MM.1S (cell line): Measurements from ENCODE around the gene NRXN3.

Experiments
- DNase-seq: peaks from one replicate; pipeline ENCODE4 v3.0.0-alpha.2; 2015
- H2AFZ ChIP-seq: fragments of 300-600 bp; sonication (generic); 2 replicates; pipeline ENCODE4 v1.6.0; 2016; ENCODE audit warnings: antibody characterized with exemption, low read length
- H3F3A ChIP-seq: fragments of 300-600 bp; sonication (generic); 2 replicates; pipeline ENCODE4 v1.6.1; 2016; ENCODE audit warnings: mild to moderate bottlenecking, antibody characterized with exemption, low read length, moderate library complexity, mixed read lengths; ENCODE audit not compliant: insufficient read depth
- H3K27ac ChIP-seq: fragments of 300-600 bp; sonication (generic); 2 replicates; pipeline ENCODE4 v1.5.1; 2016; ENCODE audit warnings: mild to moderate bottlenecking, low read length
- H3K27me3 ChIP-seq: fragments of 300-600 bp; sonication (generic); replicated peaks from 2 replicates; pipeline ENCODE4 v1.6.0; 2016; ENCODE audit warnings: low read length; ENCODE audit not compliant: insufficient read depth
- H3K36me3 ChIP-seq: fragments of 300-600 bp; sonication (generic); replicated peaks from 2 replicates; pipeline ENCODE4 v1.6.1; 2016; ENCODE audit warnings: mild to moderate bottlenecking, low read length, mixed read lengths; ENCODE audit not compliant: insufficient read depth
- H3K4me1 ChIP-seq: fragments of 300-600 bp; sonication (generic); 2 replicates; pipeline ENCODE4 v1.6.1; 2016; ENCODE audit warnings: low read length, mixed read lengths
- H3K4me2 ChIP-seq: fragments of 300-600 bp; sonication (generic); 2 replicates; pipeline ENCODE4 v1.6.0; 2016; ENCODE audit warnings: low read depth, low read length
- H3K4me3 ChIP-seq: fragments of 300-600 bp; sonication (generic); 2 replicates; pipeline ENCODE4 v1.5.1; 2016; ENCODE audit warnings: low read length, mixed read lengths
- H3K79me2 ChIP-seq: fragments of 300-600 bp; sonication (generic); 2 replicates; pipeline ENCODE4 v1.6.1; 2016; ENCODE audit warnings: mixed run types, low read length, mixed read lengths
- H3K9ac ChIP-seq: fragments of 300-600 bp; sonication (generic); 2 replicates; pipeline ENCODE4 v1.6.1; 2016; ENCODE audit warnings: low read length, mixed read lengths
- H3K9me2 ChIP-seq: fragments of 300-600 bp; sonication (generic); replicated peaks from 2 replicates; pipeline ENCODE4 v1.6.1; 2016; ENCODE audit warnings: mild to moderate bottlenecking, low read length, mixed read lengths; ENCODE audit not compliant: insufficient read depth
- H3K9me3 ChIP-seq: fragments of 300-600 bp; sonication (generic); replicated peaks from 2 replicates; pipeline ENCODE4 v1.6.1; 2016; ENCODE audit warnings: mild to moderate bottlenecking, low read length, mixed read lengths; ENCODE audit not compliant: insufficient read depth
- H4K20me1 ChIP-seq: fragments of 300-600 bp; sonication (generic); 2 replicates; pipeline ENCODE4 v1.6.1; 2016; ENCODE audit warnings: mild to moderate bottlenecking, low read length, moderate library complexity, mixed read lengths; ENCODE audit not compliant: insufficient read depth
- CTCF ChIP-seq: fragments of 300-600 bp; sonication (generic); IDR thresholded peaks from 2 replicates; pipeline ENCODE4 v1.5.1; 2016; ENCODE audit warnings: antibody characterized with exemption, low read length, mixed read lengths
- EZH2 ChIP-seq: fragments of 300-600 bp; sonication (generic); optimal IDR thresholded peaks from 2 replicates; pipeline ENCODE3; 2017; ENCODE audit warnings: low read depth, mild to moderate bottlenecking, antibody characterized with exemption, low read length, mixed read lengths
- EZH2phosphoT487 ChIP-seq: fragments of 300-600 bp; sonication (generic); IDR thresholded peaks from 2 replicates; pipeline ENCODE4 v1.6.1; 2018; ENCODE audit warnings: antibody characterized with exemption, low read length

The NRXN3 gene

GRCh38 chr14:79084861-79085260 lies 914.7 kb downstream of the NRXN3 start:
- no peak for TF ChIP-seq EZH2phosphoT487
- no peak for TF ChIP-seq EZH2
- TF ChIP-seq CTCF: no peak
- H4K20me1 ChIP-seq: no peaks in the 10 kb centered on the region
- H3K9me3 ChIP-seq: no peaks in the 10 kb centered on the region
- H2AFZ ChIP-seq: no peak overlapping the region
- no peak overlapping the region for H3K4me3 ChIP-seq
- H3K79me2 ChIP-seq: no peaks in the 10 kb centered on the region
- DNase-seq: no peak
- H3K9me2 ChIP-seq: no peaks in the 10 kb centered on the region
- no peaks in the 10 kb centered on the region for H3K27me3 ChIP-seq
- no peak overlapping the region for H3K27ac ChIP-seq
- H3K4me1 ChIP-seq: no peaks in the 10 kb centered on the region
- H3K9ac ChIP-seq: no peak overlapping the region
- H3K4me2 ChIP-seq: no peak overlapping the region
- no peaks in the 10 kb centered on the region for H3K36me3 ChIP-seq
- H3F3A ChIP-seq: no peaks in the 10 kb centered on the region

- no peak for DNase-seq
- Histone ChIP-seq H3K4me2 (no peak overlapping the region), H3K4me3 (no peak overlapping the region), H3K36me3 (no peaks in the 10 kb centered on the region), H3K79me2 (no peaks in the 10 kb centered on the region), H2AFZ (no peak overlapping the region), H3K9ac (no peak overlapping the region), H3K9me2 (no peaks in the 10 kb centered on the region), H3K27ac (no peak overlapping the region), H3F3A (no peaks in the 10 kb centered on the region), H3K27me3 (no peaks in the 10 kb centered on the region), H3K9me3 (no peaks in the 10 kb centered on the region), H4K20me1 (no peaks in the 10 kb centered on the region), H3K4me1 (no peaks in the 10 kb centered on the region)
- no peak for TF ChIP-seq EZH2phosphoT487
- TF ChIP-seq EZH2: no peak
- no peak for TF ChIP-seq CTCF
Measured at GRCh38 chr14:79089576-79089975, 919.4 kb downstream of the NRXN3 start.

GRCh38 chr14:79090641-79091180 lies 920.5 kb downstream of the NRXN3 start:
- H3K4me3 ChIP-seq: no peak overlapping the region
- H3F3A ChIP-seq: no peaks in the 10 kb centered on the region
- H3K36me3 ChIP-seq: no peaks in the 10 kb centered on the region
- H2AFZ ChIP-seq: no peak overlapping the region
- H3K9ac ChIP-seq: no peak overlapping the region
- no peaks in the 10 kb centered on the region for H3K79me2 ChIP-seq
- H3K4me1 ChIP-seq: no peaks in the 10 kb centered on the region
- no peaks in the 10 kb centered on the region for H4K20me1 ChIP-seq
- H3K4me2 ChIP-seq: no peak overlapping the region
- no peaks in the 10 kb centered on the region for H3K9me2 ChIP-seq
- H3K9me3 ChIP-seq: no peaks in the 10 kb centered on the region
- TF ChIP-seq EZH2: no peak
- TF ChIP-seq CTCF: no peak
- TF ChIP-seq EZH2phosphoT487: no peak
- no peaks in the 10 kb centered on the region for H3K27me3 ChIP-seq
- DNase-seq: no peak
- no peak overlapping the region for H3K27ac ChIP-seq
